GM23338 (cell line): ENCODE results near the gene NOX5.

Source experiments
- CREB1 ChIP-seq: fragments of 250-450 bp; sonication (Bioruptor Pico); IDR thresholded peaks from 2 replicates; pipeline ENCODE4 v1.5.0; 2020; ENCODE audit warnings: low read depth, mild to moderate bottlenecking, moderate library complexity
- CTCF ChIP-seq, 2 experiments: fragments of 200-600 bp in 1 of 2; sonication (generic) in 1 of 2; conservative IDR thresholded peaks; 2 replicates each; pipeline versions ENCODE4 v1.5.1 to v1.6.1; 2016 to 2017; ENCODE audit warnings: antibody characterized with exemption in 2 of 2, low read depth in 2 of 2, mild to moderate bottlenecking in 2 of 2, moderate library complexity in 1 of 2
- EZH2 ChIP-seq: fragments of 200-600 bp; sonication (generic); IDR thresholded peaks from one replicate; pipeline ENCODE4 v1.8.0; 2017; ENCODE audit warnings: antibody characterized with exemption, mild to moderate bottlenecking, low read depth; ENCODE audit not compliant: unreplicated experiment
- EZH2phosphoT487 ChIP-seq: fragments of 200-600 bp; sonication (generic); IDR thresholded peaks from one replicate; pipeline ENCODE4 v1.8.1; 2018; ENCODE audit warnings: antibody characterized with exemption; ENCODE audit not compliant: unreplicated experiment
- NANOG ChIP-seq: IDR thresholded peaks from 2 replicates; pipeline ENCODE4 v1.6.1; 2016; ENCODE audit warnings: antibody characterized with exemption, borderline replicate concordance
- POLR2AphosphoS5 ChIP-seq: IDR thresholded peaks from 2 replicates; pipeline ENCODE4 v1.6.1; 2016; ENCODE audit warnings: antibody characterized with exemption, low read depth
- REST ChIP-seq: IDR thresholded peaks from one replicate; pipeline ENCODE4 v1.6.1; 2018; ENCODE audit warnings: antibody characterized with exemption; ENCODE audit not compliant: unreplicated experiment
- STAT1 ChIP-seq: IDR thresholded peaks from one replicate; pipeline ENCODE4 v1.6.1; 2016; ENCODE audit warnings: antibody characterized with exemption; ENCODE audit not compliant: unreplicated experiment
- ZNF331 ChIP-seq: fragments of 250-450 bp; sonication (Bioruptor Pico); IDR thresholded peaks from 2 replicates; pipeline ENCODE4 v1.5.0; 2020; ENCODE audit warnings: low read depth, mild to moderate bottlenecking, moderate library complexity

GRCh38 chr15:69095274-69095673, 80.8 kb downstream of the NOX5 start:
- no peak for TF ChIP-seq POLR2AphosphoS5
- no peak for TF ChIP-seq EZH2phosphoT487
- no peak for TF ChIP-seq CTCF (conservative IDR thresholded peaks at IDR 0.05; ENCODE audit: low read depth in 2 of 2)
- TF ChIP-seq STAT1: no peak
- no peak for TF ChIP-seq CREB1 (CRISPR knock-in tag)
- no peak for TF ChIP-seq REST
- no peak for TF ChIP-seq EZH2
- TF ChIP-seq NANOG: no peak
- no peak for TF ChIP-seq ZNF331 (CRISPR knock-in tag)
